IPS DF 4.7 (cell line): Measurements from ENCODE around the gene TYSND1.
A peak's percentile ranks its signal among the peaks of the same experiment; 100 is the strongest.
"Not testable (repeated sequence)": the region's sequence is repeated elsewhere in the genome, so short reads cannot be mapped to it uniquely, and the experiment has no call there.

Experiments used
- DNase-seq: peaks from one replicate; pipeline ENCODE4 v3.0.0-alpha.2; 2013; ENCODE audit warnings: low spot score; ENCODE audit errors: extremely low read depth

The TYSND1 gene

DNA sequence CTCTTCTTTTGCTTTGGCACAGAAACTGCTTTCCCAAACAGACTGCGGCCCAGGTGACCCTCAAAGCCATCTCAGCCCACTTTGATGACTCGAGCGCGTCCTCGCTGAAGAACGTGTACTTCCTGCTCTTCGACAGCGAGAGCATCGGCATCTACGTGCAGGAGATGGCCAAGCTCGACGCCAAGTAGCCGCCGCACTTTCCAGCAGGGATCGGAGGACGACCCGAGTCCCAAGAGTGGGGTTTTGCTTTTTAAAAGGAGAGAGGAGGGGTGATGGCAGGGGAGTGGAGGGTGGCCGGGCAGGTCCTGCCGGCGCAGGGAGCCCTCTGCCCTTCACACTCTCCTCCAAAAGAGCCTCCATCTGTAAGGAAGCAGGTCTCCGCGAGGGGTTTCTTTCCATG is 35.0 kb downstream of the TYSND1 start:
- no peak for DNase-seq

DNA sequence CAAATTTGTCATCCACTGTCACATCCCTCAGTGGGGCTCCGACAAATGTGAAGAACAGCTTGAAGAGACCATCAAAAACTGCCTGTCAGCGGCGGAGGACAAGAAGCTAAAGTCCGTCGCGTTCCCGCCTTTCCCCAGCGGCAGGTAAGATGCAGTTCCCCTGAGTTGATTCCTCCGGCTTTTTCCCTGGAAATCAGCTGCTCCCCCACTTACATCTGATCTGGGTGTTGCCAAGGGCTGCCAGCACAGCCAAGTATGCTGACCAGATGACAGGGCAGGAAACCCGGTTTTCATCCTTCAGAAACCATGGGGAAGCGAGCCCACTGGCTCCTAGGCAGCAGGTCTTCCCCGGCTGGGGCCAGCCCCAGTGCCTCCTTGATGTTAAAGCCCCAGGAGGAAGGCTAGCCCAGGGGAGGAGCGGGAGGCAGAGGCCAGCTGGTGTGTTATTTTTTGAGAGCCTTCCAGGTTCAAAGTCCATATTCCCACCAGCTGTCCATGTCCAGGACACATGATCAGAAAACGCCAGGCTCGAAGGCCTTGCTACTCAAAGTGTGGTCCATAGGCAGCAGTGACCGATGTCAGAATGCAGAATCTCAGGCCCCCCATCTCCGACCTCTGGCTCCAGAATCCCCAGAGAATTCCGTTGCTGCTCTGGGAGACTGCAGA is 37.3 kb downstream of the TYSND1 start:
- DNase-seq: no peak

DNA sequence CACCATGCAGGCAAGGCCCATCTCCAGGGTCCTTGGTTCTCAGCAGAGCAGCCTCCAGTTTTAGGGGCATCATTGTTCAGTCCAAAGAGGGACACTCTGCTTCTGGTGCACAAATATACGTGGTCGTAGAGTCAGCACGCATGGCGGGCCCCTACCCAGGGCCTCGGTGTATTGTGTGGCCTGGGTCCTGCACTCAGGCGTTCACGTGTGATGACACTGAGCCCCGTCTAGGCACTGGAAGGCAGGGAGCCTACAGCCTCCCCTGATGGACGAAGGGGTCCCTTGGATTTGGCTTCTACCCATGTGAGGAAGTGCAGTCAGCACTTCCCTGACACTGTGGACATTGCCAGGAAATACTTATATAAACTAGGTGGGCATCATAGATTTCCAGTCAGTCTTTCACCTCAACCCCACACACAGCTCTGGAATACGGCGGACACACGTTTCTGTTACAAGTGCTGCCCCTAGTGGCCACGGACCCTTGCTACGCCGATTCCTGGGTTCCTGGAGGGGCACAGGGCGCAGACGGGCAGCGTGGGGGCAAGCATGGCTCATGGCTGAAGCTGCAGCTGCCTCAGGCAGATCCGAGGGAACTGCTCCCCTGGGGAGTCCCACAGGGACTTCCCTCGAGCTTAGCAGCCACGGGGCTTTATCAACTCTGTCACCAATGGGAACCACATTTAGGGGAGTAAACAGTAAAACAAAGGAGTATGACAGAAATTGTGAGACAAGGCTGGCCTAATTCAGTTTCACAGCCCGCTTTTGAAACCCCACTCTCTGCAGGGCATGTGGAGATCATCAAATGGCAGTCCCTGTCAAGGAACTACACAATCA is 39.3 kb downstream of the TYSND1 start:
- peak; percentile 46 for DNase-seq

DNA sequence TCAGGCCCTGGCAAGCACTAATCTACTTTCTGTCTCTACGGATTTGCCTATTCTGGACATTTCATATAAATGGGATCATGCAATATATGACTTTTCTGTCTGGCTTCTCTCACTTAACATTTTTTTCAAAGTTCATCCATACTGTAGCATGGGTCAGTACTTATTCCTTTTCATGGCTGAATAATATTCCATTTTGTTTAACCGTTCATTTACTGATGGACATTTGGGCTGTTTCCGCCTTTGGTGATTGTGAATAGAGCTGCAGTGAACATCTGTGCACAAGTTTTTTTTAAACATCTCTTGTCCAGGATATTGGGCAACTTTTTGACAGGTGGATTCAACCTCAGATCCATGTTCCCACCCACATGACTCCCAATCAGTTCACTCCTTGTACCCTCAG is 44.8 kb downstream of the TYSND1 start:
- DNase-seq: no peak

DNA sequence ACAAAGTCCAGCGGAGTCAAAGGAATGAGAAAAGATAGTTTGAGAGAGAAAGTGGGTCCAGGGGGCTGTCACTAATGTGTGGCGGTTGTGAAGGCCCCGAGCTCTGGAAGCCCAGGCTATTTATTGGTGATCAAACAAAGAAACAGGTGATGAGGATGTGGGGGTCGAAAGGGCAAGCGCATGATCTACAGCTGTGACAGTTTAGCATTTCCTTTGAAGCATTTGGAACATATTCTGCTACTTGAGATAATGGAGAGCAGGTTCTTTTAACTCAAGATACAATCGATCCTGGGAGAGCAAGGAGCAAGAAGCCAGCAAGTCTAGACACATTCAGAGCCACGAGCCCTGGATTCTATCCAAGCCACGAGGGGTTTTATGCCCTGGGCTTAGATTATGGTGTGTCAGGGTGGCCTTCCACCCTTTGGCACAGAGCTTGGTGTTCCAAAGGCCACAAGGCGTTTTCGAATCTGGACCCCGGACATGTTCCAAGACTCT is 45.4 kb downstream of the TYSND1 start:
- not testable (repeated sequence) for DNase-seq

DNA sequence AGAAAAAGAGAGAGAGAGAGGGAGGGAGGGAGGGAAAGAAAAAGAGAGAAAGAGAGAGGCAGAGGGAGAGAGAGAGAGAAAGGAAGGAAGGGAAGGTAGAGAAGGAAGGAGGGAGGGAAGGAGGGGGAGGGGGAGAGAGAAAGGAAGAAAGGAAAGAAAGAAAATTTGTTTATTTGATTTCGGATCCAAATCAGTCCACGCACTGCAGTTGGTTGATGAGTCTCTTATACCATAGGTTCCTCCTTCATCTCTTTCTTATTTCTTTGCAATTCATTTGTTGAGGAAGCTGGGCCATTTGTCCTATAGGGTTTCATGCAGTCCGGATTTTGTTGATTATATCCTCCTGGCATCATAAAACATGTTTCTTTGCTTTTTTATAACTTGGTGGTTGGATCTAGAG is 48.2 kb downstream of the TYSND1 start:
- no peak for DNase-seq

DNA sequence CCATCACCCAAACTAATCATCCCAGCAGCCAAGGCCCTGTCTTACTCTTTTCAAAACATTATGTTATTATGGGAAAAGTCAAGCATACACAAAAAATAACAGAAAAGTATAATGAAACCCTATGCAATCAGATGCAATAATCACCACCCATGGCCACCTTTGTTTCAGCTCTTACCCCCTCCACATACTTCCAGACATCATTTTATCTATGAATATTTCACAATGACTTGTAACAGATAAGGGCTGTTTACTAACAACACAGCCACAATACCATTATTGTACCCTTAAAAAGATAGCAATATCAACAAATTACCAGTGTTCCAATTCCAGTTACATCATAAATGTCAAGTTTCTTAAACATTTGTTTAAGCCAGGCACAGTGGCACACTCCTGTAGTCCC is 49.0 kb downstream of the TYSND1 start:
- no peak for DNase-seq

DNA sequence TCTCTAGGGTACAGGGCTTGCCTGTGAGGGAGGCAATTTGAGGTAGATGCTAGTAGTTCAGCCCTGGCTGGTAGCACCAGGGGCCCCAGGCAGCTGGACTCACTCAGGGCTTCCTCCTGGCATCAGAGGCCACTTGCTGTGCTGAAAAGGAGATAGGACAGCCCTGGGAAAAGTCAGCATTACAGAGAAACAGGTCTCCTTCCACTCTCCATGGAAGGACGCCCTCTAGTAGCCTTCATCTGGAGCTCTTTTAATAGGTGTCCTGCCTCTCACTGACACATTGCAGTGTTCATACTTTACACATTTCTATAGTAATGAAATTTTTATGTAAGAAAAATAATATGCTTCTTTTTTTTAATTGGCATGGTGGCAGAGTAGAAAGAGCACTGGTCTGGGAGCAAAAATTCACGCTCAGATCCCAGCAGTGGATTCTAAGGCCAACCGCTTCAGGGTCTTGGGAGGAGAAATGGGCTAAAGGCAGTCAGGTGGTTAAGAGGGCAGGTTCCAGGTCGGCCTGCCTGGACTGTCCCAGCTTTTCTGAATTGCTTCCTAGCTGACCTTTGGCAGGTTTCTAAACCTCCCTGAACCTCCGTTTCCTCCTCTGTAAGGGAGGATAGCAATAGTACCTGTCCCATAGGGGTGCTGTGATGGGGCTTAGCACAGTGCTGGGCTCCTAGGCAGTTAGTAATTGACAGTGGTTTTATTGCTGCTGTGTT is 49.6 kb downstream of the TYSND1 start:
- DNase-seq: no peak

DNA sequence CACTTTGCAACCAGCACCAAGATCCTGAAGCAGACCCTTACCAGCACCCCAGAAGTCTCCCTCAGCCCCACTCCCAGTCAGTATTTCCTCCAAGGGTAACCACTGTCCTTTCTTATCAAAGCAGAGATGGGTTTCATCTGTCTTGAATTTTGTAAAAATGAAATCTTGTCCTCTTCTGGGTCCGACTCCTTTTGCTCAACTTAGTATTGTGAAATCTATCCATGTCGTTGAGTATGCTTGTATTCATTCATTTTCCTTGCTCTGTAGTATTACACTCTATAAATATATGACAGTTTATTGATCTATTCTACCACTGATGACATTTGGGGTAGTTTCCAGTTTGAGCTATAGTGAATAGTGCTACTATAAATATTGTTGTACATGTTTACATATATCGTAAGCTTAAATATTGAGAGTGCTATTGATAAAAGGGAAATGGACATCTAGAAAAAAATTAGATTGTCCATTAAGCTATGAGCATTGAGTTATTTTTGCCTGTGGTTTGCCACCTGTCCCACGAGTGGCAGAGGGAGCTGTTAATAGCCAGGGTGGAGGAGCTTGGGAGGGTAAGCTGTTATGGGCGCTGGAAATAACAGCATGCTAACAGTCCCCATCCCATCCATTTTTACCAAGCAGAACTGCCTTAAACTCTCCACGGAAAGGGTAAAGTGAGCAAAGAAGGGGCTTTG is 50.3 kb downstream of the TYSND1 start:
- DNase-seq: no peak

DNA sequence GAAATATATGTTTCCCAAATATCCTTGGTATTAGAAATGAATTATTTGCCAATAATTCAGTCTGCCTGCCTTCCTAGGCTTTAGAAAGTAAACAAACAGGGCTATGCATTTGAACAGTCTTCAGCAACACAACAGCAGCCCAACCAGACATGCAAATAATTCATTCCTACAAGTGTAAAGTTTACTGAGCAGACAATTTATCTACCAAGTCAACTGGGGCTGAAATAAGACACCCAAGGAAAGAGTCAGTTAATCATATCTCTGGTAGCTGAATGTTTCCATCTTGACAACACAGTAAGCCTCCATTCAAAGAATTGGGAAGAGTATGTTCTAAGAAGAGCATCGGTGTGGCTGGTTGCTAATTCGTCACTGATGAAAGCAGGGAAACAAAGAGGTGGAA is 52.2 kb downstream of the TYSND1 start:
- no peak for DNase-seq

DNA sequence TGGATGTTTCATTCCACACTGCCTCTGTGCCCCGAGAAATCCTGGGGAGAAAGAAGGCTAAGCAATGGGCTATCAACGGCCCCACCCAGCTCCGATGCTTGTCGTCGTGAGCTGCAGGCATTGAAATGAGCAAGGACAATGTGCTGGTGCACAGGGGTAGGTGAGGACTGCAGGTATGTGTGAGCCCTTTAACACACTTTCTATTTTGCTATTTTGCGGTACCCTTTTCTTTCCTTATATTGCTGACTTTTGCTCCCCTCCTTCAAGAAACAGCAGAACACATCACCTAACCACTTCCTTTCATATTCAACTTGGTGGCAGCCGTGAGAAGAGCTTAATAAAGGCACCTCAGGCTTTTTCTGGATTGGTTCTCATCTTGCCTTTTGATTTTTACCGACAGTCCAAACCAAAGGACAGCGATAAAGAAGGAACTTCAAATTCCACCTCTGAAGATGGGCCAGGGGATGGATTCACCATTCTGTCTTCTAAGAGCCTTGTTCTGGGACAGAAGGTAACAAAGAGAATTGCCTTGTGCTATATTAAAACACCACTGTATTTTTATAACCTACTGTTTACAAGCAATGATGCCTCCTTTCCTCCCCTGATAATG is 53.1 kb downstream of the TYSND1 start:
- no peak for DNase-seq

DNA sequence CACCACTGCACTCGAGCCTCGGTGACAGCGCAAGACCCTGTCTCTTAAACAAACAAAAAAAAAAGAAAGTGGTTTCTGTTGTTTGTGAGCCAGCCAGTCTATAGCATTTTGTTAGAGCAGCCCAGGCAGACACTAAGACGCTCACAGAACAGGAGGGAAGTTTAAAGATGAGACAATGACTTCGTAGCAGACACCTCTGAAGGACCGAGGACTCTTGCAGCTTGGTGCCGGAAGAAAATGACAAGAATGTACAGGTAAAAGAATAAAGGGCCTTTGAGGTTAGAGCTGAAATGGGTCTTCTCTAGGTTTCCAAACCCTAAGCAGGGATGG is 54.1 kb downstream of the TYSND1 start:
- no peak for DNase-seq

DNA sequence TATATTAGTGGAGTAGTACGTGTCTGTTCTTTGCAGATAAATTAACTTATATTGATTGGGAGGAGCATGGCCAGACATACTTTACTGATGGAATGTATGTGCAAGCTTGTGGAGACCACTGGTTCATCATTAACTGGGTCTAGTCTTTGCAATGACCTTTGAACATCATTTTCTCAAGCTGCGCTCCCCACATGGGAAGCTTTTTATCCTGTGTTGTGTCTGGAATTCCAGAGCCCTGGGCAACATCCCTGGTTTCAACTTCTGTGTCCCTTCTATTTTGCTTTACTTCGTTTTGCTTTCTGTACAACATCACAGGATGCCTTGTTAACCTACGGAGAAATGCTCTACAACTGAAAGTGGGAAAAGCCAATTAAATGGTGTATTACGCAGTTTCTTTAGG is 55.5 kb downstream of the TYSND1 start:
- no peak for DNase-seq

DNA sequence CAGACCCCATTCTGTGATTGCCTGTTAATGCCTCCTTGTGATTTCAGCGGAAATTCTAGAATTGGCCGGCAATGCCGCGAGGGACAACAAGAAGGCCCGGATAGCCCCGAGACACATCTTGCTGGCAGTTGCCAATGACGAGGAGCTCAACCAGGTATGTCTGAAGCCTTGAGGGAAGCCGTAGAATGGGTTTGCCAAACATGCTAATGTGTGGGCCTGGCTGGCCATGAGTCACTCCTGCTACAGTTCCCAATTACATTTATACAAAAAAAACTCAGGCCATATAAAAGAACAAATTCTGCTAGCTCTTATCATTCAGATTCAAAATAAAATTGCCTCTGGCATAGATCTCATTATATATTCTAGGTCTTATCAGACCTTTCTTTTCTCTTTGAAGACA is 56.5 kb downstream of the TYSND1 start:
- no peak for DNase-seq

DNA sequence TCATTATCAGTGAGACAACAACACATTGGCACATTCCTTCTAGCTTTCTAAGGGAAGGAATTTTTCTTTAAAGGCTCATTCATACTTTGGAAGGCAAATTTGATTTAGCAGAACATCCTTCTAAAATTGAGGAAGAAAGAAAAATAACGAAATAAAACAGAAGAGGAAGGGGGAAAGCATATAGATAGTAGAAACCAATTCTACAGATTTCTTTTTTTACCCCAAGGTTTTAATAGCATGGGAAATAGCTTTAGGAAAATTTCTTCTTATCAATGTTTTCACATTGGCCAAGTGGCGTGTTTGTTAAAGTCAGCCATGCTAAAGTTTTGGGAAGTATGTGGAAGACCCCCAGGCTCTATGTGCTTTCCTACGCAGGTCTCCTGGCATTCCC is 58.2 kb downstream of the TYSND1 start:
- DNase-seq: no peak
